A549 (cell line): ENCODE measurements around the gene TLE1.

Experiments
- BHLHE40 ChIP-seq: IDR thresholded peaks from 2 replicates; pipeline ENCODE4 v1.6.1; 2012; ENCODE audit warnings: low read depth, low read length, inconsistent platforms
- MYC ChIP-seq: IDR thresholded peaks from 2 replicates; pipeline ENCODE4 v1.6.1; 2012; ENCODE audit warnings: mild to moderate bottlenecking, inconsistent platforms, low read length, improper control_type of control experiment, borderline replicate concordance
- PHF8 ChIP-seq: fragments of 200-600 bp; sonication (generic); IDR thresholded peaks from 2 replicates; pipeline ENCODE4 v1.6.1; 2016; ENCODE audit warnings: low read depth, mild to moderate bottlenecking, antibody characterized with exemption, moderate library complexity, borderline replicate concordance
- RAD21 ChIP-seq, 2 experiments: fragments of >200 bp in 1 of 2; sonication (Bioruptor Twin) in 1 of 2; formaldehyde crosslinking in 1 of 2; IDR thresholded peaks in 1 of 2; conservative IDR thresholded peaks in 1 of 2; 2 replicates in 1 of 2; 3 replicates in 1 of 2; pipeline ENCODE4 v1.6.1; 2012 to 2018; ENCODE audit warnings: inconsistent platforms in 1 of 2
- SMC3 ChIP-seq: fragments of >200 bp; sonication (Bioruptor Twin); formaldehyde crosslinking; IDR thresholded peaks from 3 replicates; pipeline ENCODE4 v1.6.1; 2018; ENCODE audit warnings: inconsistent platforms
- ZFP36 ChIP-seq: fragments of 450-650 bp; IDR thresholded peaks from 2 replicates; pipeline ENCODE4 v1.6.1; 2014; ENCODE audit warnings: borderline replicate concordance; ENCODE audit not compliant: partially characterized antibody
- TF ChIP-seq, protein P1 (sequence below): fragments of >200 bp; sonication (Bioruptor Twin); formaldehyde crosslinking; IDR thresholded peaks from 3 replicates; pipeline ENCODE4 v1.5.1; 2016
- TF ChIP-seq, protein P2 (sequence below): fragments of 150-350 bp; IDR thresholded peaks from 2 replicates; pipeline ENCODE4 v1.6.1; 2014; ENCODE audit warnings: low read depth, mild to moderate bottlenecking, low read length
- TF ChIP-seq, protein P3 (sequence below): fragments of 250-450 bp; sonication (Bioruptor Pico); IDR thresholded peaks from 2 replicates; pipeline ENCODE4 v1.5.0; 2021; ENCODE audit warnings: mild to moderate bottlenecking, moderate library complexity, borderline replicate concordance
- TF ChIP-seq, protein P4 (sequence below): fragments of 200-600 bp; sonication (generic); IDR thresholded peaks from 2 replicates; pipeline ENCODE4 v1.6.1; 2016; ENCODE audit warnings: antibody characterized with exemption, mild to moderate bottlenecking, moderate library complexity

DNA sequence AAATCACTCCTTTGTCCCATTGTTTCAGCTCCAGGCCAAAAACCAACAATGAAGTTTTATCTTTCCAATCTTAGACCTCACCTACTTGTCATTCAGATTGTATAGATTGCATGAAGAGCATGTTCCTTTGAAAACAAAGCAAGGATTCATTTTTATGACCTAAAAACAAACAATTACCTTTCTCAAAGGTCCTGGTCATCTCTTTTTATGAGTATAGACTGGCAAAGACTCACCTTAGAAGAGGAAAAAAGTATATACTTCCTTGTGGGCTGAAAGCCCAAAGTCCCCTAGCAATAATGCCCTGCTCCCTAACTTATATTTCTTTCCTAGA lies 28.4 kb upstream of the TLE1 start:
- TF ChIP-seq, protein P1, sequence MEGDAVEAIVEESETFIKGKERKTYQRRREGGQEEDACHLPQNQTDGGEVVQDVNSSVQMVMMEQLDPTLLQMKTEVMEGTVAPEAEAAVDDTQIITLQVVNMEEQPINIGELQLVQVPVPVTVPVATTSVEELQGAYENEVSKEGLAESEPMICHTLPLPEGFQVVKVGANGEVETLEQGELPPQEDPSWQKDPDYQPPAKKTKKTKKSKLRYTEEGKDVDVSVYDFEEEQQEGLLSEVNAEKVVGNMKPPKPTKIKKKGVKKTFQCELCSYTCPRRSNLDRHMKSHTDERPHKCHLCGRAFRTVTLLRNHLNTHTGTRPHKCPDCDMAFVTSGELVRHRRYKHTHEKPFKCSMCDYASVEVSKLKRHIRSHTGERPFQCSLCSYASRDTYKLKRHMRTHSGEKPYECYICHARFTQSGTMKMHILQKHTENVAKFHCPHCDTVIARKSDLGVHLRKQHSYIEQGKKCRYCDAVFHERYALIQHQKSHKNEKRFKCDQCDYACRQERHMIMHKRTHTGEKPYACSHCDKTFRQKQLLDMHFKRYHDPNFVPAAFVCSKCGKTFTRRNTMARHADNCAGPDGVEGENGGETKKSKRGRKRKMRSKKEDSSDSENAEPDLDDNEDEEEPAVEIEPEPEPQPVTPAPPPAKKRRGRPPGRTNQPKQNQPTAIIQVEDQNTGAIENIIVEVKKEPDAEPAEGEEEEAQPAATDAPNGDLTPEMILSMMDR = no peak
- TF ChIP-seq RAD21 (conservative IDR thresholded peaks at IDR 0.05 in 1 of 2, IDR thresholded peaks at IDR 0.05 in 1 of 2) (no peak), MYC (no peak), BHLHE40 (no peak), SMC3 (no peak), PHF8 (no peak), ZFP36 (no peak)
- TF ChIP-seq, protein P2, sequence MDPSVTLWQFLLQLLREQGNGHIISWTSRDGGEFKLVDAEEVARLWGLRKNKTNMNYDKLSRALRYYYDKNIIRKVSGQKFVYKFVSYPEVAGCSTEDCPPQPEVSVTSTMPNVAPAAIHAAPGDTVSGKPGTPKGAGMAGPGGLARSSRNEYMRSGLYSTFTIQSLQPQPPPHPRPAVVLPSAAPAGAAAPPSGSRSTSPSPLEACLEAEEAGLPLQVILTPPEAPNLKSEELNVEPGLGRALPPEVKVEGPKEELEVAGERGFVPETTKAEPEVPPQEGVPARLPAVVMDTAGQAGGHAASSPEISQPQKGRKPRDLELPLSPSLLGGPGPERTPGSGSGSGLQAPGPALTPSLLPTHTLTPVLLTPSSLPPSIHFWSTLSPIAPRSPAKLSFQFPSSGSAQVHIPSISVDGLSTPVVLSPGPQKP = no peak
- TF ChIP-seq, protein P3, sequence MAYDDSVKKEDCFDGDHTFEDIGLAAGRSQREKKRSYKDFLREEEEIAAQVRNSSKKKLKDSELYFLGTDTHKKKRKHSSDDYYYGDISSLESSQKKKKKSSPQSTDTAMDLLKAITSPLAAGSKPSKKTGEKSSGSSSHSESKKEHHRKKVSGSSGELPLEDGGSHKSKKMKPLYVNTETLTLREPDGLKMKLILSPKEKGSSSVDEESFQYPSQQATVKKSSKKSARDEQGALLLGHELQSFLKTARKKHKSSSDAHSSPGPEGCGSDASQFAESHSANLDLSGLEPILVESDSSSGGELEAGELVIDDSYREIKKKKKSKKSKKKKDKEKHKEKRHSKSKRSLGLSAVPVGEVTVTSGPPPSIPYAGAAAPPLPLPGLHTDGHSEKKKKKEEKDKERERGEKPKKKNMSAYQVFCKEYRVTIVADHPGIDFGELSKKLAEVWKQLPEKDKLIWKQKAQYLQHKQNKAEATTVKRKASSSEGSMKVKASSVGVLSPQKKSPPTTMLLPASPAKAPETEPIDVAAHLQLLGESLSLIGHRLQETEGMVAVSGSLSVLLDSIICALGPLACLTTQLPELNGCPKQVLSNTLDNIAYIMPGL = no peak
- TF ChIP-seq, protein P4, sequence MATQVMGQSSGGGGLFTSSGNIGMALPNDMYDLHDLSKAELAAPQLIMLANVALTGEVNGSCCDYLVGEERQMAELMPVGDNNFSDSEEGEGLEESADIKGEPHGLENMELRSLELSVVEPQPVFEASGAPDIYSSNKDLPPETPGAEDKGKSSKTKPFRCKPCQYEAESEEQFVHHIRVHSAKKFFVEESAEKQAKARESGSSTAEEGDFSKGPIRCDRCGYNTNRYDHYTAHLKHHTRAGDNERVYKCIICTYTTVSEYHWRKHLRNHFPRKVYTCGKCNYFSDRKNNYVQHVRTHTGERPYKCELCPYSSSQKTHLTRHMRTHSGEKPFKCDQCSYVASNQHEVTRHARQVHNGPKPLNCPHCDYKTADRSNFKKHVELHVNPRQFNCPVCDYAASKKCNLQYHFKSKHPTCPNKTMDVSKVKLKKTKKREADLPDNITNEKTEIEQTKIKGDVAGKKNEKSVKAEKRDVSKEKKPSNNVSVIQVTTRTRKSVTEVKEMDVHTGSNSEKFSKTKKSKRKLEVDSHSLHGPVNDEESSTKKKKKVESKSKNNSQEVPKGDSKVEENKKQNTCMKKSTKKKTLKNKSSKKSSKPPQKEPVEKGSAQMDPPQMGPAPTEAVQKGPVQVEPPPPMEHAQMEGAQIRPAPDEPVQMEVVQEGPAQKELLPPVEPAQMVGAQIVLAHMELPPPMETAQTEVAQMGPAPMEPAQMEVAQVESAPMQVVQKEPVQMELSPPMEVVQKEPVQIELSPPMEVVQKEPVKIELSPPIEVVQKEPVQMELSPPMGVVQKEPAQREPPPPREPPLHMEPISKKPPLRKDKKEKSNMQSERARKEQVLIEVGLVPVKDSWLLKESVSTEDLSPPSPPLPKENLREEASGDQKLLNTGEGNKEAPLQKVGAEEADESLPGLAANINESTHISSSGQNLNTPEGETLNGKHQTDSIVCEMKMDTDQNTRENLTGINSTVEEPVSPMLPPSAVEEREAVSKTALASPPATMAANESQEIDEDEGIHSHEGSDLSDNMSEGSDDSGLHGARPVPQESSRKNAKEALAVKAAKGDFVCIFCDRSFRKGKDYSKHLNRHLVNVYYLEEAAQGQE = no peak
